ENCODE measurements around the gene PROCA1. TPM values are rescaled to one million over a fixed set of nuclear protein-coding genes. Genes with fewer than 3 reads are reported as not detected.
A peak's percentile ranks its signal among the peaks of the same experiment; 100 is the strongest.

Gene PROCA1
- total RNA-seq, 2 experiments from 2014 or later, result 4.5 to 4.6 TPM

DNA sequence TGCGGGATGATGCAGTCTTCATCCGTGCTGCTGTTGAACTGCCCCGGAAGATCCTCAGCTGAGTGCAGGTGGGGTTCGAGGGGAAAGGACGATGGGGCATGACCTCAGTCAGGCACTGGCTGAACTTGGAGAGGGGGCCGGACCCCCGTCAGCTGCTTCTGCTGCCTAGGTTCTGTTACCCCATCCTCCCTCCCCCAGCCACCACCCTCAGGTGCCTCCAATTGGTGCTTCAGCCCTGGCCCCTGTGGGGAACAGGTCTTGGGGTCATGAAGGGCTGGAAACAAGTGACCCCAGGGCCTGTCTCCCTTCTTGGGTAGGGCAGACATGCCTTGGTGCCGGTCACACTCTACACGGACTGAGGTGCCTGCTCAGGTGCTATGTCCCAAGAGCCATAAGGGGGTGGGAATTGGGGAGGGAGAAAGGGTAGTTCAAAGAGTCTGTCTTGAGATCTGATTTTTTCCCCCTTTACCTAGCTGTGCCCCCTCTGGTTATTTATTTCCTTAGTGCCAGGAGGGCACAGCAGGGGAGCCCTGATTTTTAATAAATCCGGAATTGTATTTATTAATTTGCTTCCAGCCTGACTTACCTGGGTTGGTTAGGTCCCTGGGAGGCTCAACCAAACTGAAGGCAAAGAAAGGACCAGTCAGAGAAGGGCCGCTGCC is 38.0 kb upstream of the PROCA1 start:
- intact Hi-C loops (cut with micrococcal nuclease; ENCODE audit: unreplicated experiment), result loop anchor here (1.0 kb wide), 2 partner anchors 11 to 22 kb away; no protein-coding TSS in a partner anchor
- H3K4me1 ChIP-seq (ENCODE audit: insufficient read depth, low read length, poor library complexity, severe bottlenecking), result peaks cover 35% of the 10 kb centered on the region
- H3K79me2 ChIP-seq (ENCODE audit: insufficient read depth, low read depth, low read length), result peaks cover 32% of the 10 kb centered on the region
- no peak overlapping the region for H2AFZ ChIP-seq (ENCODE audit: low read length)
- POLR2A ChIA-PET, result interaction anchor here (1.0 to 2.1 kb wide), 2 partner anchors 15 to 22 kb away, joined by 5 to 6 read pairs; no protein-coding TSS in a partner anchor
- H4K20me1 ChIP-seq (ENCODE audit: insufficient read depth, low read length), result peaks cover 28% of the 10 kb centered on the region
- H3K4me2 ChIP-seq (ENCODE audit: low read length), result peak overlapping the region; percentile 7; the same call in 1 of the 2 replicates
- TF ChIP-seq, protein P1, sequence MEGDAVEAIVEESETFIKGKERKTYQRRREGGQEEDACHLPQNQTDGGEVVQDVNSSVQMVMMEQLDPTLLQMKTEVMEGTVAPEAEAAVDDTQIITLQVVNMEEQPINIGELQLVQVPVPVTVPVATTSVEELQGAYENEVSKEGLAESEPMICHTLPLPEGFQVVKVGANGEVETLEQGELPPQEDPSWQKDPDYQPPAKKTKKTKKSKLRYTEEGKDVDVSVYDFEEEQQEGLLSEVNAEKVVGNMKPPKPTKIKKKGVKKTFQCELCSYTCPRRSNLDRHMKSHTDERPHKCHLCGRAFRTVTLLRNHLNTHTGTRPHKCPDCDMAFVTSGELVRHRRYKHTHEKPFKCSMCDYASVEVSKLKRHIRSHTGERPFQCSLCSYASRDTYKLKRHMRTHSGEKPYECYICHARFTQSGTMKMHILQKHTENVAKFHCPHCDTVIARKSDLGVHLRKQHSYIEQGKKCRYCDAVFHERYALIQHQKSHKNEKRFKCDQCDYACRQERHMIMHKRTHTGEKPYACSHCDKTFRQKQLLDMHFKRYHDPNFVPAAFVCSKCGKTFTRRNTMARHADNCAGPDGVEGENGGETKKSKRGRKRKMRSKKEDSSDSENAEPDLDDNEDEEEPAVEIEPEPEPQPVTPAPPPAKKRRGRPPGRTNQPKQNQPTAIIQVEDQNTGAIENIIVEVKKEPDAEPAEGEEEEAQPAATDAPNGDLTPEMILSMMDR (conservative IDR thresholded peaks at IDR 0.05; ENCODE audit: low read length), result no peak
- no peak overlapping the region for H3K4me3 ChIP-seq (ENCODE audit: low read depth, low read length, poor library complexity, severe bottlenecking)
- no peaks in the 10 kb centered on the region for H3K9me3 ChIP-seq (ENCODE audit: low read length)
- CTCF ChIA-PET (ENCODE audit: unreplicated experiment), result interaction anchor here (0.8 to 3.3 kb wide), 4 partner anchors 8 to 77 kb away, joined by 3 to 27 read pairs (median 4); partner anchors contain the start of genes NEK8 and TLCD1
- DNase-seq (ENCODE audit: low spot score), result no peak
- peaks cover 80% of the 10 kb centered on the region for H3K36me3 ChIP-seq (ENCODE audit: insufficient read depth, low read length)
- H3K9me2 ChIP-seq (ENCODE audit: insufficient read depth, low read length), result no peaks in the 10 kb centered on the region
- TSS peak; percentile 4 for BruUV-seq (replicated peaks)
- H3K27ac ChIP-seq (ENCODE audit: low read depth, low read length, poor library complexity, severe bottlenecking), result peak overlapping the region; percentile 38

DNA sequence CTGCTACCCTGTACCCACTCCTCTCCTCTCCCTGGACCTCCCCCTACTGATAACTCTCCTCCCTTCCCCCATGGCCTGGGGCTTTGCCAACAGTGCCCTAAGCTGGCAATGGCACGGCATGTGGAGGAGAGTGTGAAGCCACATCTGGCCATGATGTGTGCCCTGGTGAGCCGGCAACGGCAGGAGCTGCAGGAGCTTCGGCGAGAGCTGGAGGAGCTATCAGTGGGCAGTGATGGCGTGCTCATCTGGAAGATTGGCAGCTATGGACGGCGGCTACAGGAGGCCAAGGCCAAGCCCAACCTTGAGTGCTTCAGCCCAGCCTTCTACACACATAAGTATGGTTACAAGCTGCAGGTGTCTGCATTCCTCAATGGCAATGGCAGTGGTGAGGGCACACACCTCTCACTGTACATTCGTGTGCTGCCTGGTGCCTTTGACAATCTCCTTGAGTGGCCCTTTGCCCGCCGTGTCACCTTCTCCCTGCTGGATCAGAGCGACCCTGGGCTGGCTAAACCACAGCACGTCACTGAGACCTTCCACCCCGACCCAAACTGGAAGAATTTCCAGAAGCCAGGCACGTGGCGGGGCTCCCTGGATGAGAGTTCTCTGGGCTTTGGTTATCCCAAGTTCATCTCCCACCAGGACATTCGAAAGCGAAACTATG is 37.3 kb upstream of the PROCA1 start:
- Histone ChIP-seq H3K79me2 (ENCODE audit: insufficient read depth, low read depth, low read length) (peaks cover 39% of the 10 kb centered on the region), H3K36me3 (ENCODE audit: insufficient read depth, low read length) (peaks cover 83% of the 10 kb centered on the region), H3K4me1 (ENCODE audit: insufficient read depth, low read length, poor library complexity, severe bottlenecking) (peaks cover 35% of the 10 kb centered on the region), H3K4me3 (ENCODE audit: low read depth, low read length, poor library complexity, severe bottlenecking) (no peak overlapping the region), H3K9me3 (ENCODE audit: low read length) (no peaks in the 10 kb centered on the region), H3K4me2 (ENCODE audit: low read length) (no peak overlapping the region; the same call in 1 of the 2 replicates), H3K27ac (ENCODE audit: low read depth, low read length, poor library complexity, severe bottlenecking) (no peak overlapping the region), H3K9me2 (ENCODE audit: insufficient read depth, low read length) (no peaks in the 10 kb centered on the region), H2AFZ (ENCODE audit: low read length) (no peak overlapping the region), H4K20me1 (ENCODE audit: insufficient read depth, low read length) (peaks cover 30% of the 10 kb centered on the region)
- DNase-seq (ENCODE audit: low spot score), result no peak
- intact Hi-C loops (cut with micrococcal nuclease; ENCODE audit: unreplicated experiment), result no loop called here
- no peak for TF ChIP-seq EZH2phosphoT487 (IDR thresholded peaks at IDR 0.05; ENCODE audit: borderline replicate concordance, low read depth, low read length)
- TF ChIP-seq, protein P1 (conservative IDR thresholded peaks at IDR 0.05; ENCODE audit: low read length), result no peak
- no TSS peak for BruUV-seq (replicated peaks)
- ChIA-PET POLR2A (no interaction called here), CTCF (ENCODE audit: unreplicated experiment) (interaction anchor here (0.9 to 3.3 kb wide), 4 partner anchors 7 to 38 kb away, joined by 3 to 27 read pairs (median 4); partner anchors contain the start of genes NEK8 and TLCD1)

Data from OCI-LY7 (cell line).